Left hindlimb (tissue), 1 donor: ENCODE measurements around the gene CCM2.

ENCODE experiments used
- DNase-seq: peaks from one replicate; pipeline ENCODE4 v3.0.0-alpha.2; 2018

Gene CCM2

GRCh38 chr7:45070254-45070642 lies 70.2 kb downstream of the CCM2 start:
- no peak for DNase-seq

- no peak for DNase-seq
Measured at GRCh38 chr7:45071528-45071927, 71.5 kb downstream of the CCM2 start.

GRCh38 chr7:45072131-45073030 lies 72.4 kb downstream of the CCM2 start:
- DNase-seq: no peak

- DNase-seq: no peak
Measured at GRCh38 chr7:45073031-45073785, 73.2 kb downstream of the CCM2 start.

GRCh38 chr7:45073786-45074527 lies 74.0 kb downstream of the CCM2 start:
- DNase-seq: no peak

GRCh38 chr7:45074528-45075354 lies 74.7 kb downstream of the CCM2 start:
- DNase-seq: no peak

GRCh38 chr7:45075355-45075644 lies 75.3 kb downstream of the CCM2 start:
- no peak for DNase-seq

GRCh38 chr7:45075871-45076796 lies 76.1 kb downstream of the CCM2 start:
- DNase-seq: no peak

GRCh38 chr7:45076946-45077345 lies 76.9 kb downstream of the CCM2 start:
- no peak for DNase-seq

GRCh38 chr7:45077579-45077978 lies 77.6 kb downstream of the CCM2 start:
- no peak for DNase-seq

GRCh38 chr7:45078125-45078681 lies 78.2 kb downstream of the CCM2 start:
- no peak for DNase-seq

GRCh38 chr7:45080265-45080957 lies 80.4 kb downstream of the CCM2 start:
- DNase-seq: no peak

- no peak for DNase-seq
Measured at GRCh38 chr7:45080958-45081669, 81.1 kb downstream of the CCM2 start.

- DNase-seq: no peak
Measured at GRCh38 chr7:45081670-45081974, 81.6 kb downstream of the CCM2 start.

GRCh38 chr7:45082031-45082830 lies 82.2 kb downstream of the CCM2 start:
- DNase-seq: no peak

GRCh38 chr7:45082831-45083331 lies 82.9 kb downstream of the CCM2 start:
- DNase-seq: no peak

- no peak for DNase-seq
Measured at GRCh38 chr7:45084336-45084735, 84.3 kb downstream of the CCM2 start.

- peak; percentile 19 for DNase-seq
Measured at GRCh38 chr7:45084901-45085618, 85.1 kb downstream of the CCM2 start.
